Esophagus squamous epithelium (tissue), 5 donors: Measurements from ENCODE around the gene ABHD17A. TPM values are rescaled to one million over a fixed set of nuclear protein-coding genes. Genes with fewer than 3 reads are reported as not detected.
A peak's percentile ranks its signal among the peaks of the same experiment; 100 is the strongest.

ENCODE experiments used
- DNase-seq: peaks from one replicate; lab custom pipeline; 2025; lab: John Stamatoyannopoulos, UW
- H3K27ac ChIP-seq, 4 donors: fragments of 200-600 bp; sonication (generic); one replicate each; pipeline ENCODE4 v1.5.1; 2016 to 2019; ENCODE audit warnings: mild to moderate bottlenecking in 1 of 4
- H3K27me3 ChIP-seq, 4 donors: fragments of 200-600 bp; sonication (generic); 1 replicate in 3 of 4; 2 replicates in 1 of 4; pipeline versions ENCODE4 v1.5.1 to v1.6.0; 2017 to 2021; ENCODE audit warnings: antibody characterized with exemption in 1 of 4
- H3K36me3 ChIP-seq, 3 donors: fragments of 200-600 bp; sonication (generic); one replicate each; pipeline ENCODE4 v1.5.1; 2016 to 2019
- H3K4me1 ChIP-seq, 3 donors: fragments of 200-600 bp; sonication (generic); one replicate each; pipeline ENCODE4 v1.5.1; 2017 to 2019
- H3K4me3 ChIP-seq, 4 donors: fragments of 200-600 bp; sonication (generic); 1 replicate in 3 of 4; 2 replicates in 1 of 4; pipeline ENCODE4 v1.5.1; 2016 to 2019; ENCODE audit warnings: mild to moderate bottlenecking in 2 of 4, moderate library complexity in 1 of 4
- H3K9me3 ChIP-seq, 3 donors: fragments of 200-600 bp; sonication (generic); one replicate each; pipeline ENCODE4 v1.5.1; 2016 to 2019
- CTCF ChIP-seq, 6 experiments: fragments of 450-650 bp in 4 of 6; fragments of 200-600 bp in 2 of 6; sonication (generic) in 2 of 6; IDR thresholded peaks; one replicate each; pipeline ENCODE4 v1.5.1; 2016 to 2019; ENCODE audit warnings: antibody characterized with exemption in 6 of 6, mild to moderate bottlenecking in 4 of 6, moderate library complexity in 4 of 6
- POLR2A ChIP-seq, 4 donors: fragments of 450-650 bp; IDR thresholded peaks; one replicate each; pipeline ENCODE4 v1.6.1; 2017; ENCODE audit warnings: antibody characterized with exemption in 4 of 4, mild to moderate bottlenecking in 4 of 4, moderate library complexity in 3 of 4
- WGBS, 2 donors: methylation state at CpG; one replicate each; pipeline ENCODE4 v1.1.5; 2018; 5-methylcytosine and 5-hydroxymethylcytosine counted together
- intact Hi-C: fragments of 100-400 bp; cut with DNase I; formaldehyde crosslinking; loops from one replicate; pipeline ENCODE4 v1.15.0; 2022
- total RNA-seq, 4 donors: library from RNA; depleted of rRNA; stranded (reverse); fragments of >200 nt; gene quantifications; one replicate each; pipeline ENCODE4 v1.1.0, GENCODE V29; 2016
- donor health status: DM: yes; HTN: yes; CAD: no.

Gene ABHD17A
- total RNA-seq, 4 donors from 2014 or later: 78.4 to 91.7 (median 82.9) TPM

GRCh38 chr19:1854542-1855039 lies 30.7 kb downstream of the ABHD17A start:
- no peak for DNase-seq
- 29% methylated on average over 2 of the region's 37 CpGs; no CpG with 5 or more reads in 1 of the 2 donors for WGBS, 2 donors
- Histone ChIP-seq H3K36me3 (peaks cover 0 to 7% (median 0%) of the 10 kb centered on the region in 3 donors), H3K4me3 (peak overlapping the region; percentile 14 to 78 (median 53)), H3K27ac (peak overlapping the region; percentile 92 to 97 (median 96)), H3K9me3 (no peaks in the 10 kb centered on the region), H3K4me1 (peaks cover 66 to 87% (median 79%) of the 10 kb centered on the region in 3 donors), H3K27me3 (no peaks in the 10 kb centered on the region)
- intact Hi-C loops: no loop called here
- TF ChIP-seq CTCF (IDR thresholded peaks at IDR 0.05) (no peak), POLR2A (IDR thresholded peaks at IDR 0.05) (no peak)

GRCh38 chr19:1854039-1854541 lies 31.2 kb downstream of the ABHD17A start:
- H3K9me3 ChIP-seq: no peaks in the 10 kb centered on the region
- peaks cover 0 to 7% (median 0%) of the 10 kb centered on the region in 3 donors for H3K36me3 ChIP-seq
- no peaks in the 10 kb centered on the region for H3K27me3 ChIP-seq
- 47 to 62% methylated on average over 2 to 3 of the region's 16 CpGs for WGBS, 2 donors
- peak overlapping the region; percentile 4 to 78 (median 53) for H3K4me3 ChIP-seq
- DNase-seq: no peak
- peak overlapping the region; percentile 92 to 97 (median 96) for H3K27ac ChIP-seq
- H3K4me1 ChIP-seq: peaks cover 61 to 85% (median 74%) of the 10 kb centered on the region in 3 donors
- no peak for TF ChIP-seq CTCF (IDR thresholded peaks at IDR 0.05)
- no peak for TF ChIP-seq POLR2A (IDR thresholded peaks at IDR 0.05)
- intact Hi-C loops: no loop called here

DNA sequence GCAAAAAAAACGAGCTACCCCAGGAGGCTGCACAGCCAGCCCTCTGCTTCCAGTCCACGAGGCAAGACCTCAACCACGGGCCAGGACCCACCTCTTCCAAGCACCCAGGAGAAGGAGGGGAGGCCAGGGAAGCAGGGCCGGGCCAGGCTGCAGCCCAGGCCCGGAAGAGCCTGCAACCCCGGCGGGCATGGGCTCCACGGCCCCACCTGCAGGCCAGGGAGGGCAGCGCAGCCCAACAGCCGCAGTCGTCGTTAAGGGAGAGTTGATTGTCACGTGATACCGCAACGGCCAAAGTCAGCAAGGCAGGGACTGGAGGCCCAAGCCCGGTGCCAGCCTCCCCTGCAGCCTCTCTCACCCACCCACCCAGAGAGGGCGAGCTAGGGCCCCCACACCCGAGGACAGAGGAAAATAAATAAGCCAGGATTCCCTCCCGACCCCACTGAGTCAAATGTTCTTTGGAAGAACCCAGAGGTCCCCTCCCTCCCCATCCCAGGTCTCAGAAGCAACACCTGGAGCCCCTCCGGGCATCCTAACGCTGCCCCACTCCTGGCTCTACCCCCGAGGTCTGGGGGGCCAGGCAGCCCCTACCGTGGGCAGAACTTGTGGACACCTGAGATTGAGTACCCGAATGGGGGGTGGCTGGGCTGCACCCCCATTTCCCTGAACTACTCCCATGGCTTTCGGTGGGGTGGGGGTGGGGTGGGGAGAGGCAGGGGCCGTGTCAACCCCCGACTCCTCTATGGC lies 31.8 kb downstream of the ABHD17A start:
- Histone ChIP-seq H3K9me3 (no peaks in the 10 kb centered on the region), H3K27ac (peak overlapping the region; percentile 92 to 97 (median 96)), H3K4me3 (peak overlapping the region in 2 of 4 donors; percentile 13), H3K27me3 (no peaks in the 10 kb centered on the region), H3K4me1 (peaks cover 55 to 84% (median 68%) of the 10 kb centered on the region in 3 donors), H3K36me3 (peaks cover 0 to 7% (median 0%) of the 10 kb centered on the region in 3 donors)
- no peak for DNase-seq
- intact Hi-C loops: no loop called here
- peak; percentile 81 to 98 (median 96) for TF ChIP-seq CTCF (IDR thresholded peaks at IDR 0.05)
- no peak for TF ChIP-seq POLR2A (IDR thresholded peaks at IDR 0.05)
- 0 to 13% methylated on average over 1 to 9 of the region's 27 CpGs for WGBS, 2 donors

GRCh38 chr19:1852581-1853128 lies 32.6 kb downstream of the ABHD17A start:
- intact Hi-C loops: no loop called here
- no peak for DNase-seq
- TF ChIP-seq CTCF (IDR thresholded peaks at IDR 0.05): no peak
- TF ChIP-seq POLR2A (IDR thresholded peaks at IDR 0.05): no peak
- WGBS, 2 donors: 60 to 86% methylated on average over 1 to 4 of the region's 9 CpGs
- H3K27ac ChIP-seq: peak overlapping the region in 3 of 4 donors; percentile 27 to 97 (median 92)
- no peaks in the 10 kb centered on the region for H3K27me3 ChIP-seq
- no peak overlapping the region for H3K4me3 ChIP-seq
- peaks cover 0 to 7% (median 0%) of the 10 kb centered on the region in 3 donors for H3K36me3 ChIP-seq
- peaks cover 47 to 78% (median 61%) of the 10 kb centered on the region in 3 donors for H3K4me1 ChIP-seq
- no peaks in the 10 kb centered on the region for H3K9me3 ChIP-seq
